ENCODE data around the gene MSGN1. TPM values are rescaled to one million over a fixed set of nuclear protein-coding genes. Genes with fewer than 3 reads are reported as not detected.

Gene MSGN1
- total and polyA plus RNA-seq, 2 donors from 2014 or later: not detected

GRCh38 chr2:17813742-17814473 is 2.4 kb upstream of the MSGN1 start:
- intact Hi-C loops (cut with DNase I): no loop called here
- DNase-seq (no peak), FAIRE-seq (no peak)
- Histone ChIP-seq H3K4me3 (ENCODE audit: low read length in 3 of 3) (no peak overlapping the region), H3K4me1 (ENCODE audit: control insufficient read depth in 2 of 3, insufficient read depth in 2 of 3, low read depth in 1 of 3, low read length in 3 of 3) (no peaks in the 10 kb centered on the region), H3K36me3 (ENCODE audit: control insufficient read depth in 2 of 3, insufficient read depth in 3 of 3, low read length in 3 of 3) (no peaks in the 10 kb centered on the region), H3K27ac (ENCODE audit: low read depth in 2 of 2, low read length in 2 of 2) (no peak overlapping the region), H3K9ac (ENCODE audit: low read length in 3 of 3) (no peak overlapping the region), H3K27me3 (ENCODE audit: control insufficient read depth, insufficient read depth, low read length) (no peaks in the 10 kb centered on the region), H3K9me3 (ENCODE audit: control insufficient read depth in 2 of 3, insufficient read depth in 1 of 3, low read length in 3 of 3) (no peaks in the 10 kb centered on the region)
- no peak for TF ChIP-seq CTCF (IDR thresholded peaks at IDR 0.05; ENCODE audit: borderline replicate concordance, extremely low read depth, insufficient read depth)

- no peak overlapping the region for H3K9ac ChIP-seq (ENCODE audit: low read length in 3 of 3)
- no peak overlapping the region for H3K4me3 ChIP-seq (ENCODE audit: low read length in 3 of 3)
- no peaks in the 10 kb centered on the region for H3K36me3 ChIP-seq (ENCODE audit: control insufficient read depth in 2 of 3, insufficient read depth in 3 of 3, low read length in 3 of 3)
- FAIRE-seq (no peak), DNase-seq (no peak)
- H3K4me1 ChIP-seq (ENCODE audit: control insufficient read depth in 2 of 3, insufficient read depth in 2 of 3, low read depth in 1 of 3, low read length in 3 of 3): no peaks in the 10 kb centered on the region
- no peaks in the 10 kb centered on the region for H3K27me3 ChIP-seq (ENCODE audit: control insufficient read depth, insufficient read depth, low read length)
- H3K27ac ChIP-seq (ENCODE audit: low read depth in 2 of 2, low read length in 2 of 2): no peak overlapping the region
- no peaks in the 10 kb centered on the region for H3K9me3 ChIP-seq (ENCODE audit: control insufficient read depth in 2 of 3, insufficient read depth in 1 of 3, low read length in 3 of 3)
- intact Hi-C loops (cut with DNase I): no loop called here
- TF ChIP-seq CTCF (IDR thresholded peaks at IDR 0.05; ENCODE audit: borderline replicate concordance, extremely low read depth, insufficient read depth): no peak
These were observed 1.7 kb upstream of the MSGN1 start for GRCh38 chr2:17814601-17815000.

- Histone ChIP-seq H3K9ac (ENCODE audit: low read length in 3 of 3) (no peak overlapping the region), H3K36me3 (ENCODE audit: control insufficient read depth in 2 of 3, insufficient read depth in 3 of 3, low read length in 3 of 3) (no peaks in the 10 kb centered on the region), H3K27me3 (ENCODE audit: control insufficient read depth, insufficient read depth, low read length) (no peaks in the 10 kb centered on the region), H3K27ac (ENCODE audit: low read depth in 2 of 2, low read length in 2 of 2) (no peak overlapping the region), H3K9me3 (ENCODE audit: control insufficient read depth in 2 of 3, insufficient read depth in 1 of 3, low read length in 3 of 3) (no peaks in the 10 kb centered on the region), H3K4me1 (ENCODE audit: control insufficient read depth in 2 of 3, insufficient read depth in 2 of 3, low read depth in 1 of 3, low read length in 3 of 3) (no peaks in the 10 kb centered on the region), H3K4me3 (ENCODE audit: low read length in 3 of 3) (no peak overlapping the region)
- no peak for TF ChIP-seq CTCF (IDR thresholded peaks at IDR 0.05; ENCODE audit: borderline replicate concordance, extremely low read depth, insufficient read depth)
- FAIRE-seq (no peak), DNase-seq (no peak)
- intact Hi-C loops (cut with DNase I): no loop called here
These were observed 634 bp upstream of the MSGN1 start for GRCh38 chr2:17815468-17816184.
